Pancreas (tissue), 10 donors: ENCODE results near the gene GFRA4. TPM values are rescaled to one million over a fixed set of nuclear protein-coding genes. Genes with fewer than 3 reads are reported as not detected.

Source experiments
- ATAC-seq, 4 donors: fragments of 200-7000 bp; cut with Tn5 transposase; one replicate each; pipeline versions ENCODE4 v1.8.0 to v1.9.1; 2020; ENCODE audit warnings: mild to moderate bottlenecking in 4 of 4, moderate library complexity in 4 of 4
- DNase-seq, 6 donors: peaks; one replicate each; pipeline ENCODE4 v3.0.0-alpha.2; 2020
- FAIRE-seq: peaks from 2 replicates; lab custom pipeline; 2012; peaks lifted over from hg19 to GRCh38; lab: Jason Lieb, UNC
- H3K27ac ChIP-seq, 4 donors: fragments of 200-600 bp; sonication (generic); 1 replicate in 3 of 4; 2 replicates in 1 of 4; pipeline versions ENCODE4 v1.5.0 to v1.8.0; 2020
- H3K27me3 ChIP-seq, 4 donors: fragments of 200-600 bp; one replicate each; pipeline ENCODE4 v1.8.0; 2021
- H3K36me3 ChIP-seq, 3 donors: fragments of 200-600 bp; sonication (generic) in 1 of 3; one replicate each; pipeline versions ENCODE4 v1.5.0 to v1.8.0; 2020 to 2021
- H3K4me1 ChIP-seq, 3 donors: fragments of 200-600 bp; one replicate each; pipeline ENCODE4 v1.8.0; 2021
- H3K4me3 ChIP-seq, 4 donors: fragments of 200-600 bp; sonication (generic) in 2 of 4; one replicate each; pipeline versions ENCODE4 v1.5.0 to v1.8.0; 2020 to 2021
- H3K9me3 ChIP-seq, 4 donors: fragments of 200-600 bp; one replicate each; pipeline ENCODE4 v1.8.0; 2021
- CTCF ChIP-seq, 4 donors: fragments of 200-600 bp; sonication (generic) in 3 of 4; IDR thresholded peaks; one replicate each; pipeline versions ENCODE4 v1.5.0 to v1.8.0; 2021; ENCODE audit warnings: antibody characterized with exemption in 4 of 4
- WGBS, 2 donors: extraction: QIAGEN DNeasy Blood & Tissue Kit; methylation state at CpG; one replicate each; pipeline ENCODE4 v1.1.7; 2013; 5-methylcytosine and 5-hydroxymethylcytosine counted together
- intact Hi-C, 3 donors: fragments of 100-400 bp; cut with DNase I; formaldehyde crosslinking; loops; one replicate each; pipeline versions ENCODE4 v1.11.1 to v1.14.2; 2022
- polyA plus RNA-seq, 2 donors: library from polyadenylated mRNA; stranded (reverse); fragments of 200-250 nt; gene quantifications; one replicate each; pipeline ENCODE4 v1.2.3, GENCODE V29; 2013
- total RNA-seq, 6 donors: library from RNA; stranded (reverse); fragmentation: NEBNext Ultra II Directional in 4 of 6; extraction: Animal tissue kit (Norgen Biotek cat#: 25700) in 4 of 6; gene quantifications; one replicate each; pipeline versions ENCODE4 v1.2.1 to v1.2.4, GENCODE V29; 2021 to 2023
- donor health status: healthy with polysubstance abuse.
- donor health status: DM: no; HTN: no; CAD: no; lungs with moderate emphysema.
- donor health status: DM: no; HTN: no; CAD: no.
- donor health status: control.
- donor health status: control.
- donor health status: Bipolar disorder and iron deficiency.
- donor health status: DM: yes; HTN: yes; CAD: no.
- donor health status: DM: no; HTN: no; CAD: no.
- donor health status: DM: no; HTN: no; CAD: no.
- donor health status: DM: yes; HTN: yes; CAD: no.

Gene GFRA4
- total and polyA plus RNA-seq, 8 donors: not detected

- DNase-seq (no peak), ATAC-seq (no peak), FAIRE-seq (no peak)
- H3K36me3 ChIP-seq: no peaks in the 10 kb centered on the region
- H3K4me1 ChIP-seq: no peaks in the 10 kb centered on the region
- intact Hi-C loops: loop anchor here in 1 of 3 donors (10.0 kb wide), 2 partner anchors 185 to 415 kb away; no protein-coding TSS in a partner anchor
- no peaks in the 10 kb centered on the region for H3K9me3 ChIP-seq
- peaks cover 0 to 18% (median 8%) of the 10 kb centered on the region in 4 donors for H3K27me3 ChIP-seq
- H3K27ac ChIP-seq: no peak overlapping the region
- no peak overlapping the region for H3K4me3 ChIP-seq
- TF ChIP-seq CTCF (IDR thresholded peaks at IDR 0.05): no peak
- 74 to 78% methylated on average over 13 of the region's 13 CpGs for WGBS, 2 donors
Measured at GRCh38 chr20:3669710-3670367, 6.6 kb upstream of the GFRA4 start.

- Histone ChIP-seq H3K4me3 (no peak overlapping the region), H3K27me3 (peaks cover 0 to 14% (median 4%) of the 10 kb centered on the region in 4 donors), H3K4me1 (no peaks in the 10 kb centered on the region), H3K36me3 (no peaks in the 10 kb centered on the region), H3K27ac (no peak overlapping the region), H3K9me3 (no peaks in the 10 kb centered on the region)
- ATAC-seq (no peak), FAIRE-seq (no peak), DNase-seq (no peak)
- intact Hi-C loops: no loop called here
- 89 to 94% methylated on average over 8 of the region's 8 CpGs for WGBS, 2 donors
- no peak for TF ChIP-seq CTCF (IDR thresholded peaks at IDR 0.05)
Measured at GRCh38 chr20:3667434-3668037, 4.3 kb upstream of the GFRA4 start.

GRCh38 chr20:3663858-3664257, 659 bp upstream of the GFRA4 start:
- H3K4me1 ChIP-seq: no peaks in the 10 kb centered on the region
- no peaks in the 10 kb centered on the region for H3K27me3 ChIP-seq
- H3K36me3 ChIP-seq: no peaks in the 10 kb centered on the region
- no peaks in the 10 kb centered on the region for H3K9me3 ChIP-seq
- ATAC-seq (no peak), DNase-seq (no peak), FAIRE-seq (no peak)
- TF ChIP-seq CTCF (IDR thresholded peaks at IDR 0.05): no peak
- no peak overlapping the region for H3K4me3 ChIP-seq
- intact Hi-C loops: no loop called here
- H3K27ac ChIP-seq: no peak overlapping the region
- 76 to 86% methylated on average over 2 of the region's 2 CpGs for WGBS, 2 donors

- WGBS, 2 donors: 52 to 59% methylated on average over 12 of the region's 12 CpGs
- ATAC-seq (no peak), FAIRE-seq (no peak), DNase-seq (peak in 1 of 6 donors; percentile 39)
- TF ChIP-seq CTCF (IDR thresholded peaks at IDR 0.05): no peak
- Histone ChIP-seq H3K4me3 (no peak overlapping the region), H3K36me3 (no peaks in the 10 kb centered on the region), H3K4me1 (no peaks in the 10 kb centered on the region), H3K27me3 (no peaks in the 10 kb centered on the region), H3K27ac (no peak overlapping the region), H3K9me3 (no peaks in the 10 kb centered on the region)
- intact Hi-C loops: no loop called here
Measured at GRCh38 chr20:3661814-3662665, 1.2 kb downstream of the GFRA4 start.
